ENCODE measurements around the gene VSIG10L2. TPM values are rescaled to one million over a fixed set of nuclear protein-coding genes. Genes with fewer than 3 reads are reported as not detected.

The VSIG10L2 gene
- total RNA-seq, 1 donor from 2014 or later, result not detected

- H3K36me3 Mint-ChIP-seq (ENCODE audit: low read depth, unreplicated experiment), result no peaks in the 10 kb centered on the region
- Histone ChIP-seq H3K9me3 (ENCODE audit: insufficient read depth, low read depth, low read length) (no peaks in the 10 kb centered on the region), H3K9ac (ENCODE audit: low read length) (no peak overlapping the region), H4K20me1 (ENCODE audit: insufficient read depth, low read length) (no peaks in the 10 kb centered on the region), H3K4me1 (ENCODE audit: insufficient read depth, low read length) (no peaks in the 10 kb centered on the region), H3K27me3 (ENCODE audit: insufficient read depth, low read length) (peaks cover 4% of the 10 kb centered on the region), H3K79me2 (ENCODE audit: insufficient read depth, low read length) (no peaks in the 10 kb centered on the region), H2AFZ (ENCODE audit: low read depth, low read length) (no peak overlapping the region), H3K27ac (ENCODE audit: low read depth, low read length) (no peak overlapping the region), H3K4me2 (ENCODE audit: low read length) (no peak overlapping the region), H3K4me3 (ENCODE audit: insufficient read depth, low read depth, low read length) (no peak overlapping the region), H3K36me3 (ENCODE audit: insufficient read depth, low read length) (no peaks in the 10 kb centered on the region)
- H3K4me3 Mint-ChIP-seq (ENCODE audit: unreplicated experiment), result no peak overlapping the region
- H3K27me3 Mint-ChIP-seq (ENCODE audit: low read depth, unreplicated experiment), result peaks cover 34% of the 10 kb centered on the region
- no peak for TF ChIP-seq EZH2 (IDR thresholded peaks at IDR 0.05; ENCODE audit: insufficient read depth, low read length)
- no peak for TF ChIP-seq CTCF (IDR thresholded peaks at IDR 0.05; ENCODE audit: insufficient read depth, low read depth, low read length)
- DNase-seq (ENCODE audit: low read depth) (no peak), FAIRE-seq (no peak)
- no peaks in the 10 kb centered on the region for H3K9me3 Mint-ChIP-seq (ENCODE audit: unreplicated experiment)
- peaks cover 2% of the 10 kb centered on the region for H3K4me1 Mint-ChIP-seq (ENCODE audit: low read depth, unreplicated experiment)
- no peak overlapping the region for H3K27ac Mint-ChIP-seq (ENCODE audit: unreplicated experiment)
Measured at GRCh38 chr11:125933030-125933813, 12.6 kb upstream of the VSIG10L2 start.

- Mint-ChIP-seq H3K36me3 (ENCODE audit: low read depth, unreplicated experiment) (no peaks in the 10 kb centered on the region), H3K4me1 (ENCODE audit: low read depth, unreplicated experiment) (peaks cover 2% of the 10 kb centered on the region), H3K27ac (ENCODE audit: unreplicated experiment) (no peak overlapping the region), H3K4me3 (ENCODE audit: unreplicated experiment) (no peak overlapping the region), H3K27me3 (ENCODE audit: low read depth, unreplicated experiment) (peaks cover 34% of the 10 kb centered on the region), H3K9me3 (ENCODE audit: unreplicated experiment) (no peaks in the 10 kb centered on the region)
- Histone ChIP-seq H3K9me3 (ENCODE audit: insufficient read depth, low read depth, low read length) (no peaks in the 10 kb centered on the region), H3K27ac (ENCODE audit: low read depth, low read length) (no peak overlapping the region), H3K36me3 (ENCODE audit: insufficient read depth, low read length) (no peaks in the 10 kb centered on the region), H2AFZ (ENCODE audit: low read depth, low read length) (no peak overlapping the region), H3K9ac (ENCODE audit: low read length) (no peak overlapping the region), H3K27me3 (ENCODE audit: insufficient read depth, low read length) (peaks cover 4% of the 10 kb centered on the region), H4K20me1 (ENCODE audit: insufficient read depth, low read length) (no peaks in the 10 kb centered on the region), H3K4me2 (ENCODE audit: low read length) (no peak overlapping the region), H3K4me3 (ENCODE audit: insufficient read depth, low read depth, low read length) (no peak overlapping the region), H3K4me1 (ENCODE audit: insufficient read depth, low read length) (no peaks in the 10 kb centered on the region), H3K79me2 (ENCODE audit: insufficient read depth, low read length) (no peaks in the 10 kb centered on the region)
- TF ChIP-seq CTCF (IDR thresholded peaks at IDR 0.05; ENCODE audit: insufficient read depth, low read depth, low read length) (no peak), EZH2 (IDR thresholded peaks at IDR 0.05; ENCODE audit: insufficient read depth, low read length) (no peak)
- DNase-seq (ENCODE audit: low read depth) (no peak), FAIRE-seq (no peak)
Measured at GRCh38 chr11:125934473-125934872, 11.4 kb upstream of the VSIG10L2 start.

GRCh38 chr11:125935056-125935455 lies 10.8 kb upstream of the VSIG10L2 start:
- peaks cover 2% of the 10 kb centered on the region for H3K4me1 Mint-ChIP-seq (ENCODE audit: low read depth, unreplicated experiment)
- no peak overlapping the region for H3K27ac Mint-ChIP-seq (ENCODE audit: unreplicated experiment)
- peaks cover 31% of the 10 kb centered on the region for H3K27me3 Mint-ChIP-seq (ENCODE audit: low read depth, unreplicated experiment)
- FAIRE-seq (no peak), DNase-seq (ENCODE audit: low read depth) (no peak)
- H3K9ac ChIP-seq (ENCODE audit: low read length), result no peak overlapping the region
- no peaks in the 10 kb centered on the region for H4K20me1 ChIP-seq (ENCODE audit: insufficient read depth, low read length)
- no peak overlapping the region for H3K4me2 ChIP-seq (ENCODE audit: low read length)
- H3K4me1 ChIP-seq (ENCODE audit: insufficient read depth, low read length), result no peaks in the 10 kb centered on the region
- H3K9me3 Mint-ChIP-seq (ENCODE audit: unreplicated experiment), result no peaks in the 10 kb centered on the region
- no peaks in the 10 kb centered on the region for H3K36me3 Mint-ChIP-seq (ENCODE audit: low read depth, unreplicated experiment)
- H3K27me3 ChIP-seq (ENCODE audit: insufficient read depth, low read length), result peaks cover 4% of the 10 kb centered on the region
- H3K9me3 ChIP-seq (ENCODE audit: insufficient read depth, low read depth, low read length), result no peaks in the 10 kb centered on the region
- TF ChIP-seq CTCF (IDR thresholded peaks at IDR 0.05; ENCODE audit: insufficient read depth, low read depth, low read length) (no peak), EZH2 (IDR thresholded peaks at IDR 0.05; ENCODE audit: insufficient read depth, low read length) (no peak)
- no peak overlapping the region for H3K27ac ChIP-seq (ENCODE audit: low read depth, low read length)
- no peak overlapping the region for H3K4me3 ChIP-seq (ENCODE audit: insufficient read depth, low read depth, low read length)
- H3K79me2 ChIP-seq (ENCODE audit: insufficient read depth, low read length), result no peaks in the 10 kb centered on the region
- no peaks in the 10 kb centered on the region for H3K36me3 ChIP-seq (ENCODE audit: insufficient read depth, low read length)
- no peak overlapping the region for H2AFZ ChIP-seq (ENCODE audit: low read depth, low read length)
- no peak overlapping the region for H3K4me3 Mint-ChIP-seq (ENCODE audit: unreplicated experiment)

Data from astrocyte (in vitro differentiated cells and primary cell).